ENCODE measurements around the gene ZNF496.

ZNF496 gene

DNA sequence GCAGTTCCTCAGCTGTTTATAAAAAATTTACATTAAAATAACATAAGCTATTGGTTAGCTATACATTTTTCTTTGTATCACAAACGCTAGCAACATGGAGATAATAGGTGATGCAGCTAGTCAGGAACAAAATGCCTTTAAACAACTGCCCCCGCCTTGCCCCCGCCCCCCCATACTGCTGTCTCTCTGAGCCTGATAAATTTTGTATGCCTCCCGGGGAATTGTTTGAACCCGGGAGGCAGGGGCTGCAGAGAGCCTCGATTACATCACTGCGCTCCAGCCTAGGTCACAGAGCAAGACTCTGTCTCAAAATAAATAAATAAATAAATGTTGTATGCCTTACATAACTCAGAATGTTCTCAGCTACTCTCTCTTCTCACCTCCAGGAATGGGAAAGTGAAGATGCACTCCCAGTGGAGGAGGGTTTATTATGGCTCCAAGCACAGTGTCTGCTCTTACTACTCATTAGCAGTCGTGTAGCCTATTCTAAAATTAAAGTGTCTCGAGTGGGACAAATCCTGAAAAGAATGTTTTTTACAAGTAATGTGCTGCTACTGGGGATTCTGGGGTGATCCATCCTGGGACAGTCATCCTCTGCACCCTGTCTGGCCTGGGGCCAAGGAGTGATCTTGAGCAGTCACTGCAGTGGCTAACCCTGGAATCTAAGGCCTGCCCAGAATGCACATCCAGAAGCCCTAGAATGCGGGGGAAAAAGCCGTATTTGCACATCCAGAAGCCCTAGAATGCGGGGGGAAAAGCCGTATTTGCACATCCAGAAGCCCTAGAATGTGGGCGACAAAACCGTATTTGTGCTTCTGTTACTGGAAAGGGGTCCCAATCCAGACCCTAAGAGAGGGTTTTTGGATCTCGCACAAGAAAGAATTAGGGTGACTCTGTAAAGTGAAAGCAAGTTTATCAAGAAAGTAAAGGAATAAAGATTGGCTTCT lies 39.4 kb upstream of the ZNF496 start:
- no peak overlapping the region for H2AFZ ChIP-seq (ENCODE audit: low read depth, low read length)
- 0 out of 2 replicates have a peak, but pooled peaks cover 4% of the 10 kb centered on the region for H3K4me1 ChIP-seq (ENCODE audit: insufficient read depth, low read length)
- H3K27ac ChIP-seq (ENCODE audit: low read length), result no peak overlapping the region
- H3K9me3 ChIP-seq (ENCODE audit: insufficient read depth, low read length, severe bottlenecking), result peaks cover under 1% of the 10 kb centered on the region
- DNase-seq (no peak), ATAC-seq (ENCODE audit: insufficient read depth, low read depth) (no peak)
- TF ChIP-seq, protein P1, sequence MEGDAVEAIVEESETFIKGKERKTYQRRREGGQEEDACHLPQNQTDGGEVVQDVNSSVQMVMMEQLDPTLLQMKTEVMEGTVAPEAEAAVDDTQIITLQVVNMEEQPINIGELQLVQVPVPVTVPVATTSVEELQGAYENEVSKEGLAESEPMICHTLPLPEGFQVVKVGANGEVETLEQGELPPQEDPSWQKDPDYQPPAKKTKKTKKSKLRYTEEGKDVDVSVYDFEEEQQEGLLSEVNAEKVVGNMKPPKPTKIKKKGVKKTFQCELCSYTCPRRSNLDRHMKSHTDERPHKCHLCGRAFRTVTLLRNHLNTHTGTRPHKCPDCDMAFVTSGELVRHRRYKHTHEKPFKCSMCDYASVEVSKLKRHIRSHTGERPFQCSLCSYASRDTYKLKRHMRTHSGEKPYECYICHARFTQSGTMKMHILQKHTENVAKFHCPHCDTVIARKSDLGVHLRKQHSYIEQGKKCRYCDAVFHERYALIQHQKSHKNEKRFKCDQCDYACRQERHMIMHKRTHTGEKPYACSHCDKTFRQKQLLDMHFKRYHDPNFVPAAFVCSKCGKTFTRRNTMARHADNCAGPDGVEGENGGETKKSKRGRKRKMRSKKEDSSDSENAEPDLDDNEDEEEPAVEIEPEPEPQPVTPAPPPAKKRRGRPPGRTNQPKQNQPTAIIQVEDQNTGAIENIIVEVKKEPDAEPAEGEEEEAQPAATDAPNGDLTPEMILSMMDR (IDR thresholded peaks at IDR 0.05; ENCODE audit: borderline replicate concordance, extremely low read depth, low read length, poor library complexity, severe bottlenecking), result no peak
- no peak for TF ChIP-seq EZH2 (IDR thresholded peaks at IDR 0.05; ENCODE audit: borderline replicate concordance, low read depth, low read length, severe bottlenecking)
- no peak overlapping the region for H3K4me2 ChIP-seq (ENCODE audit: insufficient read depth, low read length)
- no peak overlapping the region for H3K9ac ChIP-seq (ENCODE audit: low read depth, low read length)
- no peak overlapping the region for H3K4me3 ChIP-seq (ENCODE audit: low read depth in 1 of 2, low read length in 2 of 2)
- H4K20me1 ChIP-seq (ENCODE audit: insufficient read depth, low read length), result no peaks in the 10 kb centered on the region
- H3K27me3 ChIP-seq (ENCODE audit: insufficient read depth, low read length, poor library complexity), result no peaks in the 10 kb centered on the region
- H3K36me3 ChIP-seq (ENCODE audit: insufficient read depth, low read length), result no peaks in the 10 kb centered on the region
- H3K79me2 ChIP-seq (ENCODE audit: insufficient read depth, low read length), result no peaks in the 10 kb centered on the region

GRCh38 chr1:247368490-247369145 lies 37.0 kb upstream of the ZNF496 start:
- H3K4me2 ChIP-seq (ENCODE audit: insufficient read depth, low read length), result no peak overlapping the region
- no peak overlapping the region for H3K9ac ChIP-seq (ENCODE audit: low read depth, low read length)
- TF ChIP-seq, protein P1 (IDR thresholded peaks at IDR 0.05; ENCODE audit: borderline replicate concordance, extremely low read depth, low read length, poor library complexity, severe bottlenecking), result no peak
- no peak for TF ChIP-seq EZH2 (IDR thresholded peaks at IDR 0.05; ENCODE audit: borderline replicate concordance, low read depth, low read length, severe bottlenecking)
- H3K27ac ChIP-seq (ENCODE audit: low read length), result no peak overlapping the region
- DNase-seq, result no peak
- H4K20me1 ChIP-seq (ENCODE audit: insufficient read depth, low read length), result no peaks in the 10 kb centered on the region
- H3K79me2 ChIP-seq (ENCODE audit: insufficient read depth, low read length), result no peaks in the 10 kb centered on the region
- no peaks in the 10 kb centered on the region for H3K27me3 ChIP-seq (ENCODE audit: insufficient read depth, low read length, poor library complexity)
- no peak for ATAC-seq (ENCODE audit: insufficient read depth, low read depth)
- H3K9me3 ChIP-seq (ENCODE audit: insufficient read depth, low read length, severe bottlenecking), result peaks cover 12% of the 10 kb centered on the region
- no peak overlapping the region for H3K4me3 ChIP-seq (ENCODE audit: low read depth in 1 of 2, low read length in 2 of 2)
- H3K4me1 ChIP-seq (ENCODE audit: insufficient read depth, low read length), result 0 out of 2 replicates have a peak, but pooled peaks cover under 1% of the 10 kb centered on the region
- H3K36me3 ChIP-seq (ENCODE audit: insufficient read depth, low read length), result no peaks in the 10 kb centered on the region
- H2AFZ ChIP-seq (ENCODE audit: low read depth, low read length), result no peak overlapping the region

GRCh38 chr1:247367786-247368422 lies 36.2 kb upstream of the ZNF496 start:
- Histone ChIP-seq H3K79me2 (ENCODE audit: insufficient read depth, low read length) (no peaks in the 10 kb centered on the region), H3K4me3 (ENCODE audit: low read depth in 1 of 2, low read length in 2 of 2) (no peak overlapping the region), H3K27me3 (ENCODE audit: insufficient read depth, low read length, poor library complexity) (no peaks in the 10 kb centered on the region), H2AFZ (ENCODE audit: low read depth, low read length) (no peak overlapping the region), H3K9me3 (ENCODE audit: insufficient read depth, low read length, severe bottlenecking) (peaks cover 12% of the 10 kb centered on the region), H3K4me2 (ENCODE audit: insufficient read depth, low read length) (no peak overlapping the region), H3K9ac (ENCODE audit: low read depth, low read length) (no peak overlapping the region), H3K27ac (ENCODE audit: low read length) (no peak overlapping the region), H4K20me1 (ENCODE audit: insufficient read depth, low read length) (no peaks in the 10 kb centered on the region), H3K4me1 (ENCODE audit: insufficient read depth, low read length) (no peaks in the 10 kb centered on the region), H3K36me3 (ENCODE audit: insufficient read depth, low read length) (no peaks in the 10 kb centered on the region)
- ATAC-seq (ENCODE audit: insufficient read depth, low read depth), result no peak
- DNase-seq, result no peak
- no peak for TF ChIP-seq EZH2 (IDR thresholded peaks at IDR 0.05; ENCODE audit: borderline replicate concordance, low read depth, low read length, severe bottlenecking)
- TF ChIP-seq, protein P1 (IDR thresholded peaks at IDR 0.05; ENCODE audit: borderline replicate concordance, extremely low read depth, low read length, poor library complexity, severe bottlenecking), result no peak
